ENCODE data around the gene RNF126. TPM values are rescaled to one million over a fixed set of nuclear protein-coding genes. Genes with fewer than 3 reads are reported as not detected.

Gene RNF126
- total and polyA plus RNA-seq, 2 experiments from 2014 or later: 95.7 to 112 TPM

DNA sequence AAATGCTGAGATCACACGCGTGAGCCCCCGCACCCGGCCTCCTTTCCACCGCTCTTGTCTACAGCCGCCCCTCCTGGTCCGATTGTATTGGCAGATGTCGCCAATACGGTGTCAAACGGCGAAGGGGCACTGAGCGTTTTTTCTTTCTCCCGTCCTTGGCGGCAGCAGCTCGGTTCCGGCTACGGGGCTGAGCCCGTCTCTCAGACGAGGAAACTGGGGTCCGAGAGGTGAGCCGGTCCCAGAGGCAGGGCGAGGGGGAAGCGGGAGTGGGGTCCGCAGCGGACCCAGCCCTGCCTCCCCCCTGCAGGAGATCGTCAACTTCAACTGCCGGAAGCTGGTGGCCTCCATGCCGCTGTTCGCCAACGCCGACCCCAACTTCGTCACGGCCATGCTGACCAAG lies 50.1 kb downstream of the RNF126 start:
- no peak overlapping the region for H3K27ac Mint-ChIP-seq

More for the DNA sequence above, 50.1 kb downstream of the RNF126 start:
- Histone ChIP-seq H2AFZ (no peak overlapping the region), H3K27me3 (ENCODE audit: insufficient read depth) (no peaks in the 10 kb centered on the region), H3K4me2 (no peak overlapping the region), H3K4me1 (ENCODE audit: insufficient read depth) (no peaks in the 10 kb centered on the region), H3K27ac (ENCODE audit: low read depth) (no peak overlapping the region), H3K4me3 (no peak overlapping the region), H4K20me1 (replicated peaks; ENCODE audit: insufficient read depth) (no peaks in the 10 kb centered on the region; the same call in none of the 2 replicates), H3K79me2 (replicated peaks; ENCODE audit: insufficient read depth) (no peaks in the 10 kb centered on the region), H3F3A (replicated peaks; ENCODE audit: low read depth) (no peaks in the 10 kb centered on the region), H3K9me2 (ENCODE audit: insufficient read depth) (no peaks in the 10 kb centered on the region), H3K36me3 (ENCODE audit: insufficient read depth) (no peaks in the 10 kb centered on the region)
- no peak for TF ChIP-seq ZNF331 (CRISPR knock-in tag; IDR thresholded peaks at IDR 0.05; ENCODE audit: low read depth)
- TF ChIP-seq, protein P1, sequence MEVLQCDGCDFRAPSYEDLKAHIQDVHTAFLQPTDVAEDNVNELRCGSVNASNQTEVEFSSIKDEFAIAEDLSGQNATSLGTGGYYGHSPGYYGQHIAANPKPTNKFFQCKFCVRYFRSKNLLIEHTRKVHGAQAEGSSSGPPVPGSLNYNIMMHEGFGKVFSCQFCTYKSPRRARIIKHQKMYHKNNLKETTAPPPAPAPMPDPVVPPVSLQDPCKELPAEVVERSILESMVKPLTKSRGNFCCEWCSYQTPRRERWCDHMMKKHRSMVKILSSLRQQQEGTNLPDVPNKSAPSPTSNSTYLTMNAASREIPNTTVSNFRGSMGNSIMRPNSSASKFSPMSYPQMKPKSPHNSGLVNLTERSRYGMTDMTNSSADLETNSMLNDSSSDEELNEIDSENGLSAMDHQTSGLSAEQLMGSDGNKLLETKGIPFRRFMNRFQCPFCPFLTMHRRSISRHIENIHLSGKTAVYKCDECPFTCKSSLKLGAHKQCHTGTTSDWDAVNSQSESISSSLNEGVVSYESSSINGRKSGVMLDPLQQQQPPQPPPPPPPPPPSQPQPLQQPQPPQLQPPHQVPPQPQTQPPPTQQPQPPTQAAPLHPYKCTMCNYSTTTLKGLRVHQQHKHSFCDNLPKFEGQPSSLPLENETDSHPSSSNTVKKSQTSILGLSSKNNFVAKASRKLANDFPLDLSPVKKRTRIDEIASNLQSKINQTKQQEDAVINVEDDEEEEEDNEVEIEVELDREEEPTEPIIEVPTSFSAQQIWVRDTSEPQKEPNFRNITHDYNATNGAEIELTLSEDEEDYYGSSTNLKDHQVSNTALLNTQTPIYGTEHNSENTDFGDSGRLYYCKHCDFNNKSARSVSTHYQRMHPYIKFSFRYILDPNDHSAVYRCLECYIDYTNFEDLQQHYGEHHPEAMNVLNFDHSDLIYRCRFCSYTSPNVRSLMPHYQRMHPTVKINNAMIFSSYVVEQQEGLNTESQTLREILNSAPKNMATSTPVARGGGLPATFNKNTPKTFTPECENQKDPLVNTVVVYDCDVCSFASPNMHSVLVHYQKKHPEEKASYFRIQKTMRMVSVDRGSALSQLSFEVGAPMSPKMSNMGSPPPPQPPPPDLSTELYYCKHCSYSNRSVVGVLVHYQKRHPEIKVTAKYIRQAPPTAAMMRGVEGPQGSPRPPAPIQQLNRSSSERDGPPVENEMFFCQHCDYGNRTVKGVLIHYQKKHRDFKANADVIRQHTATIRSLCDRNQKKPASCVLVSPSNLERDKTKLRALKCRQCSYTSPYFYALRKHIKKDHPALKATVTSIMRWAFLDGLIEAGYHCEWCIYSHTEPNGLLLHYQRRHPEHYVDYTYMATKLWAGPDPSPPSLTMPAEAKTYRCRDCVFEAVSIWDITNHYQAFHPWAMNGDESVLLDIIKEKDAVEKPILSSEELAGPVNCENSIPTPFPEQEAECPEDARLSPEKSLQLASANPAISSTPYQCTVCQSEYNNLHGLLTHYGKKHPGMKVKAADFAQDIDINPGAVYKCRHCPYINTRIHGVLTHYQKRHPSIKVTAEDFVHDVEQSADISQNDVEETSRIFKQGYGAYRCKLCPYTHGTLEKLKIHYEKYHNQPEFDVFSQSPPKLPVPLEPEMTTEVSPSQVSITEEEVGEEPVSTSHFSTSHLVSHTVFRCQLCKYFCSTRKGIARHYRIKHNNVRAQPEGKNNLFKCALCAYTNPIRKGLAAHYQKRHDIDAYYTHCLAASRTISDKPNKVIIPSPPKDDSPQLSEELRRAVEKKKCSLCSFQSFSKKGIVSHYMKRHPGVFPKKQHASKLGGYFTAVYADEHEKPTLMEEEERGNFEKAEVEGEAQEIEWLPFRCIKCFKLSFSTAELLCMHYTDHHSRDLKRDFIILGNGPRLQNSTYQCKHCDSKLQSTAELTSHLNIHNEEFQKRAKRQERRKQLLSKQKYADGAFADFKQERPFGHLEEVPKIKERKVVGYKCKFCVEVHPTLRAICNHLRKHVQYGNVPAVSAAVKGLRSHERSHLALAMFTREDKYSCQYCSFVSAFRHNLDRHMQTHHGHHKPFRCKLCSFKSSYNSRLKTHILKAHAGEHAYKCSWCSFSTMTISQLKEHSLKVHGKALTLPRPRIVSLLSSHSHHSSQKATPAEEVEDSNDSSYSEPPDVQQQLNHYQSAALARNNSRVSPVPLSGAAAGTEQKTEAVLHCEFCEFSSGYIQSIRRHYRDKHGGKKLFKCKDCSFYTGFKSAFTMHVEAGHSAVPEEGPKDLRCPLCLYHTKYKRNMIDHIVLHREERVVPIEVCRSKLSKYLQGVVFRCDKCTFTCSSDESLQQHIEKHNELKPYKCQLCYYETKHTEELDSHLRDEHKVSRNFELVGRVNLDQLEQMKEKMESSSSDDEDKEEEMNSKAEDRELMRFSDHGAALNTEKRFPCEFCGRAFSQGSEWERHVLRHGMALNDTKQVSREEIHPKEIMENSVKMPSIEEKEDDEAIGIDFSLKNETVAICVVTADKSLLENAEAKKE (CRISPR knock-in tag; IDR thresholded peaks at IDR 0.05): no peak
- no peak for TF ChIP-seq POLR2AphosphoS5 (IDR thresholded peaks at IDR 0.05; ENCODE audit: low read depth)
- TF ChIP-seq ZNF114 (CRISPR knock-in tag; IDR thresholded peaks at IDR 0.05): no peak
- TF ChIP-seq, protein P2, sequence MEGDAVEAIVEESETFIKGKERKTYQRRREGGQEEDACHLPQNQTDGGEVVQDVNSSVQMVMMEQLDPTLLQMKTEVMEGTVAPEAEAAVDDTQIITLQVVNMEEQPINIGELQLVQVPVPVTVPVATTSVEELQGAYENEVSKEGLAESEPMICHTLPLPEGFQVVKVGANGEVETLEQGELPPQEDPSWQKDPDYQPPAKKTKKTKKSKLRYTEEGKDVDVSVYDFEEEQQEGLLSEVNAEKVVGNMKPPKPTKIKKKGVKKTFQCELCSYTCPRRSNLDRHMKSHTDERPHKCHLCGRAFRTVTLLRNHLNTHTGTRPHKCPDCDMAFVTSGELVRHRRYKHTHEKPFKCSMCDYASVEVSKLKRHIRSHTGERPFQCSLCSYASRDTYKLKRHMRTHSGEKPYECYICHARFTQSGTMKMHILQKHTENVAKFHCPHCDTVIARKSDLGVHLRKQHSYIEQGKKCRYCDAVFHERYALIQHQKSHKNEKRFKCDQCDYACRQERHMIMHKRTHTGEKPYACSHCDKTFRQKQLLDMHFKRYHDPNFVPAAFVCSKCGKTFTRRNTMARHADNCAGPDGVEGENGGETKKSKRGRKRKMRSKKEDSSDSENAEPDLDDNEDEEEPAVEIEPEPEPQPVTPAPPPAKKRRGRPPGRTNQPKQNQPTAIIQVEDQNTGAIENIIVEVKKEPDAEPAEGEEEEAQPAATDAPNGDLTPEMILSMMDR (conservative IDR thresholded peaks at IDR 0.05; ENCODE audit: low read depth in 2 of 2): no peak
- Mint-ChIP-seq H3K36me3 (ENCODE audit: low read depth) (peaks cover 12% of the 10 kb centered on the region; the same call in 2 of the 3 replicates), H3K9me3 (no peaks in the 10 kb centered on the region), H3K4me1 (peaks cover 6% of the 10 kb centered on the region), H3K4me3 (no peak overlapping the region), H3K27me3 (ENCODE audit: insufficient read depth, low read depth, poor library complexity) (peaks cover 17% of the 10 kb centered on the region)
- ATAC-seq: no peak
- DNase-seq (ENCODE audit: low spot score): no peak
